ENCODE data around the gene NOL6.

DNA sequence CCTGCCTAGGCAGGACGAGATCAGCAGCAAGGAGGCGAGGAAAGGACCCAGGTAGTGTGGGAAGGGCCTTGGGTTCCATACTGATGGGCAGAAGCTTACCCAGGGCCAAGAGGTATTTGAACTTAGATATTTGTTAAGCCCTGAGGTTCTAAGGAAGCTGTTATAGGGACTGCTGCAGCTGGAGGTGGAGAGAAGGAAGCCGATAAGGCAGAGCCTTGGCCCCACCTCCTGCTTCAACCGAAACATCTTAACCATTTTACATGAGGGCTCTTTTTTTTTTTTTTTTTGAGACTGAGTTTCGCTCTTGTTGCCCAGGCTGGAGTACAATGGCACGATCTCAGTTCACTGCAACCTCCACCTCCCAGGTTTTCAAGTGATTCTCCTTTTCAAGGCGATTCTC is 17.8 kb downstream of the NOL6 start:
- TF ChIP-seq POLR2A (IDR thresholded peaks at IDR 0.05) (no peak), EP300 (IDR thresholded peaks at IDR 0.05; ENCODE audit: low read depth) (no peak), CTCF (IDR thresholded peaks at IDR 0.05) (no peak), POLR2AphosphoS5 (IDR thresholded peaks at IDR 0.05) (no peak)
